Stimulated activated CD4-positive, alpha-beta T cell treated with anti-CD3 and anti-CD28 coated beads, Interleukin-1b, Interleukin-23, amount 100 ng/mL, for 4 hours (primary cell): ENCODE data around the gene ATP5F1D.

ENCODE experiments used
- DNase-seq, 2 donors: peaks; one replicate each; pipeline ENCODE4 v3.0.0-alpha.2; 2020; ENCODE audit warnings: low read depth in 2 of 2

Gene ATP5F1D

DNA sequence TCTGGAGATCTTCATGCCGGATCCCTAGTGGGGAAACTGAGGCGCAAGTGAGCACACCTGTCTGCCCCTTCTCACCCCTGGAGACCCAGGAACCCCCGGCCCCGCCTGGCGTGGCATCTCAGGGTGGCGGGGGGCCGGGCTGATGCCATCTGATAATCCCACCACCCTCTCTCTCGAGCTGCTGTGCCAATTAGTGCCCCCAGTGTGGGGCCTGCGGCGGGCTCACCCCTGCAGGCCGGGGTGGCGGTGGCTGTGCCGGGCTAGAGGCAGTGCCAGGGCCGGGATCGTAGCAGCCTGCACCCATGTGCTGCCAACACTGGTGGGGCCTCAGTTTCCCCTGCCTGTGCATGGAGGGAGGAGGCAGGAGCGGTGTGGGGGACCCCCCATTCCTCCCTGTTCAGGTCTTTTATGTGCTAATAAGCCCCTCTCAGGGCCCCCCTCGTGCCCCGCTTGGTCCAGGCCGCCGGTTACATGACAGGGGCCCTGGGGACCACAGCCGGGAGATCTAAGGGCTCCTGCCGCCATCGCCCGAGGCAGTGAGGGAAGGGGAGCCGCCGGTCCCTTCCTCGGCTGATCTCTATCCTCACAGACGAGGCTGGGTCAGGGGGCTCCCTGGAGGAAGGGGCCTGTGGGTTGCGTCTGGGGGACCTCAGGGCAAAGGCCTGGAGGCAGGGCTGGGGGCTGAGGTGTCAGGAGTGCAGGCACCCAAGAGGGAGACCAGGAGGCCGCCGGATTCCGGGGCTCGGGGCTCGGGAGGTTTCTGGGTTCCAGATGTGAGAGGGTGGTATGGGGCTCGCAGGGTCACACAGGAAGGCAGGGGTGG is 52.4 kb downstream of the ATP5F1D start:
- no peak for DNase-seq
